Measurements from ENCODE around the gene CKAP5.

- TF ChIP-seq CTCF (conservative IDR thresholded peaks at IDR 0.05; ENCODE audit: low read depth, low read length) = no peak
- TF ChIP-seq EZH2 (IDR thresholded peaks at IDR 0.05; ENCODE audit: borderline replicate concordance, low read depth, low read length, poor library complexity, severe bottlenecking) = no peak
Measured at GRCh38 chr11:46694607-46695006, 151.5 kb downstream of the CKAP5 start.
